22Rv1 (cell line): Measurements from ENCODE around the gene ITCH.

Experiments used
- CTCF ChIP-seq: fragments of 450-650 bp; IDR thresholded peaks from 2 replicates; pipeline ENCODE4 v1.5.1; 2017; ENCODE audit warnings: mild to moderate bottlenecking
- ZFX ChIP-seq: fragments of 450-650 bp; IDR thresholded peaks from 2 replicates; pipeline ENCODE4 v1.6.1; 2017; ENCODE audit warnings: antibody characterized with exemption, borderline replicate concordance

- TF ChIP-seq CTCF (no peak), ZFX (no peak)
These were observed 24.9 kb upstream of the ITCH start for GRCh38 chr20:34337982-34338726.
